A549 (cell line): ENCODE data around the gene OR8S1.

ENCODE experiments used
- CEBPB ChIP-seq, 2 experiments: fragments of >200 bp in 1 of 2; sonication (Bioruptor Twin) in 1 of 2; formaldehyde crosslinking in 1 of 2; IDR thresholded peaks; 2 replicates each; pipeline ENCODE4 v1.6.1; 2012 to 2016
- CHD4 ChIP-seq: fragments of 200-600 bp; sonication (generic); IDR thresholded peaks from 2 replicates; pipeline ENCODE4 v1.6.1; 2016; ENCODE audit warnings: antibody characterized with exemption, mild to moderate bottlenecking, borderline replicate concordance
- CTCF ChIP-seq: fragments of >200 bp; sonication (Bioruptor Twin); formaldehyde crosslinking; IDR thresholded peaks from 3 replicates; pipeline ENCODE4 v1.5.1; 2016
- HOXB13 ChIP-seq: fragments of 250-450 bp; sonication (Bioruptor Pico); IDR thresholded peaks from 2 replicates; pipeline ENCODE4 v1.5.0; 2020; ENCODE audit warnings: low read depth, mild to moderate bottlenecking, moderate library complexity
- JUN ChIP-seq, 2 experiments: fragments of >200 bp; sonication (Bioruptor Twin); formaldehyde crosslinking; IDR thresholded peaks; 2 replicates in 1 of 2; 3 replicates in 1 of 2; pipeline ENCODE4 v1.6.1; 2016 to 2017
- POLR2A ChIP-seq: IDR thresholded peaks from 2 replicates; pipeline ENCODE4 v1.6.1; 2012; ENCODE audit warnings: mild to moderate bottlenecking, low read length
- RCOR1 ChIP-seq: fragments of 150-350 bp; IDR thresholded peaks from 2 replicates; pipeline ENCODE4 v1.6.1; 2014; ENCODE audit warnings: antibody characterized with exemption, low read length, low read depth
- REST ChIP-seq: fragments of 200-600 bp; sonication (generic); IDR thresholded peaks from 2 replicates; pipeline ENCODE4 v1.6.1; 2016; ENCODE audit warnings: antibody characterized with exemption, mild to moderate bottlenecking, moderate library complexity
- TFCP2L1 ChIP-seq: fragments of 250-450 bp; sonication (Bioruptor Pico); IDR thresholded peaks from 2 replicates; pipeline ENCODE4 v1.5.0; 2021; ENCODE audit warnings: mild to moderate bottlenecking
- TF ChIP-seq, protein P1 (sequence below): IDR thresholded peaks from 2 replicates; pipeline ENCODE4 v1.6.1; 2012
- TF ChIP-seq, protein P2 (sequence below): fragments of 150-350 bp; IDR thresholded peaks from 2 replicates; pipeline ENCODE4 v1.6.1; 2014; ENCODE audit warnings: low read depth, mild to moderate bottlenecking, low read length

- TF ChIP-seq REST (no peak), CTCF (no peak), CHD4 (no peak), RCOR1 (no peak), CEBPB (IDR thresholded peaks at IDR 0.05) (no peak), POLR2A (no peak), JUN (IDR thresholded peaks at IDR 0.05) (no peak), HOXB13 (CRISPR knock-in tag) (no peak), TFCP2L1 (CRISPR knock-in tag) (no peak)
- TF ChIP-seq, protein P1, sequence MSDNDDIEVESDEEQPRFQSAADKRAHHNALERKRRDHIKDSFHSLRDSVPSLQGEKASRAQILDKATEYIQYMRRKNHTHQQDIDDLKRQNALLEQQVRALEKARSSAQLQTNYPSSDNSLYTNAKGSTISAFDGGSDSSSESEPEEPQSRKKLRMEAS: no peak
- TF ChIP-seq, protein P2, sequence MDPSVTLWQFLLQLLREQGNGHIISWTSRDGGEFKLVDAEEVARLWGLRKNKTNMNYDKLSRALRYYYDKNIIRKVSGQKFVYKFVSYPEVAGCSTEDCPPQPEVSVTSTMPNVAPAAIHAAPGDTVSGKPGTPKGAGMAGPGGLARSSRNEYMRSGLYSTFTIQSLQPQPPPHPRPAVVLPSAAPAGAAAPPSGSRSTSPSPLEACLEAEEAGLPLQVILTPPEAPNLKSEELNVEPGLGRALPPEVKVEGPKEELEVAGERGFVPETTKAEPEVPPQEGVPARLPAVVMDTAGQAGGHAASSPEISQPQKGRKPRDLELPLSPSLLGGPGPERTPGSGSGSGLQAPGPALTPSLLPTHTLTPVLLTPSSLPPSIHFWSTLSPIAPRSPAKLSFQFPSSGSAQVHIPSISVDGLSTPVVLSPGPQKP: no peak
Measured at GRCh38 chr12:48514728-48515127, 10.7 kb upstream of the OR8S1 start.
